Stimulated activated CD4-positive, alpha-beta T cell treated with anti-CD3 and anti-CD28 coated beads, Interleukin-12 subunit alpha, Interleukin-12 subunit beta, amount 100 ng/mL, for 48 hours (primary cell): ENCODE results near the gene RAPGEF4.

Source experiments
- DNase-seq, 3 donors: peaks; one replicate each; pipeline ENCODE4 v3.0.0-alpha.2; 2020; ENCODE audit warnings: low read depth in 2 of 3, low spot score in 1 of 3

RAPGEF4 gene

DNA sequence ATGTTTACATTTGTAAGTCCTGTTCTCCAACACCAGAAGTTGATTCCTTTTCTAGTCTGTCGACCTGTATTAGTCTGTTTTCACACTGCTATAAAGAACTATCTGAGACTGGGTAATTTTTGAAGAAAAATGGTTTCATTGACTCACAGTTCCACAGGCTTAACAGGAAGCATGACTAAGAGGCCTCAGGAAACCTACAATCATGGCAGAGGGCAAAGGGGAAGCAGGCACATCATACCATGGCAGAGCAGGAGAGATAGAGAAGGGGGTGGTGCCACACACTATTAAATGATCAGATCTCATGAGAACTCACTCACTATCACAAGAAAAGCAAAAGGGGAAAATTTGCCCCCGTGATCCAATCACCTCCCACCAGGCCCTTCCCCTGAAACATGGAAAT, 227.2 kb downstream of the RAPGEF4 start:
- DNase-seq, result no peak

DNA sequence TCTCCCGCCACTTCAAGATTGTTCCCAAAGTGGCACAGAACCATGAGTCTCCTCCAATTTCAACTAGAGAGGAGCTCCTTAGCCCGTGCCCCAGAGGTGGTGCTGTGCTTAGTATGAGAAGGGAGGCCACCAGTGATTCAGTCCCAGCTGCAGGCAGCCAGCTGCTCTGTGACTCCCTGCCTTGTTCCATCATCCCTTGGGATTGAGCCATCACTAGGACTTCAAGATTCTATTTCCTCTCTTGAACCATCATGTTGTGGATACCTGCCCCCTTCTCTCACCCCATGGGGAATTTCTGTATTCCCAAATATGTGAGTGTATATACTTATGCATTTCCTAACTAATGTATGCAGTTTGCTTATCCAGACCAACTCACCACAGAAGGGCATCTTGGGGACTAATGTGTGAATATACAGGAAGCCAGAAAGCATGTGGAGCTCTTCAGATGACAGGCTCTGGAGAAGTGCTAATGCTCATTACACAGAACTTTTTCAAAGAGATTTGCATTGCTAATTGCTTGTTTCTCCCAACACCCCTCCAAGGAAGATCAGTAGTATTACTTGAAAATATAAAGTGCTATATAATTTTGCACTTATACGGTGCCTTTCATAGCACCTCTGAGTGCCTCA, 229.0 kb downstream of the RAPGEF4 start:
- no peak for DNase-seq

DNA sequence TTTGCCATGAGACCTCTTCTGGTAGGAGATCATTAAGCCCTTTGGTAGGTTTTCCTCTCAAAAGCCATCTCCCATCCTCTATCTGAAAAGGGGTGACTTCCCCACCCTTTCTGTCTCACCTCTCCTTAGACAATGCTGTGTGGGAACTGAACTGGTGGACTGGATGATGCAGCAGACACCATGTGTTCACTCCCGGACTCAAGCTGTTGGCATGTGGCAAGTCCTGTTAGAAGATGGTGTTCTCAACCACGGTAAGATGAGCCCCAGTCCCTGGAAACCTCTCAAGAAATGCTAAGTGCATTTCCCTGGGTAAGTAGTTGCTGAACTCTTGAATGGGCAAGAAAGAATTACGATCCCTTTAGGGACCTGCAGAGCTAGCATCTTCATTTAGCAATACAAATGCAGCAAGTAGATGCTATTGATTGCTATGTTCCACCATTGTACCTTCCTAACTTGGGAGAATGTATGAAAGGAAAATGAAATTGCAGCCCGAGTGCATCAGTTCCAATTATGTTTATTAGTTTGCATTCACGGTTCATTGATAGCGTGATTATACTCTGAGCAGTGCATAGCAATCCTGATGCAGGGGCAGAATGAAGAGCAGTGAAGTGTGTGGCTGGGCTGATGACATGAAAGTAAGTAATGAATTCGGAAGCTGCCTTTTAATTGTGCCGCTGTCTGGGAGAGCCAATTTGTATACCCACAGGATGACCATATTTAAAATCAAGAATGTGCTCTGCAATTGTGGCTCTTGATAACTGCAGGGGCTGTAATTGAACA, 230.0 kb downstream of the RAPGEF4 start:
- DNase-seq, result no peak

DNA sequence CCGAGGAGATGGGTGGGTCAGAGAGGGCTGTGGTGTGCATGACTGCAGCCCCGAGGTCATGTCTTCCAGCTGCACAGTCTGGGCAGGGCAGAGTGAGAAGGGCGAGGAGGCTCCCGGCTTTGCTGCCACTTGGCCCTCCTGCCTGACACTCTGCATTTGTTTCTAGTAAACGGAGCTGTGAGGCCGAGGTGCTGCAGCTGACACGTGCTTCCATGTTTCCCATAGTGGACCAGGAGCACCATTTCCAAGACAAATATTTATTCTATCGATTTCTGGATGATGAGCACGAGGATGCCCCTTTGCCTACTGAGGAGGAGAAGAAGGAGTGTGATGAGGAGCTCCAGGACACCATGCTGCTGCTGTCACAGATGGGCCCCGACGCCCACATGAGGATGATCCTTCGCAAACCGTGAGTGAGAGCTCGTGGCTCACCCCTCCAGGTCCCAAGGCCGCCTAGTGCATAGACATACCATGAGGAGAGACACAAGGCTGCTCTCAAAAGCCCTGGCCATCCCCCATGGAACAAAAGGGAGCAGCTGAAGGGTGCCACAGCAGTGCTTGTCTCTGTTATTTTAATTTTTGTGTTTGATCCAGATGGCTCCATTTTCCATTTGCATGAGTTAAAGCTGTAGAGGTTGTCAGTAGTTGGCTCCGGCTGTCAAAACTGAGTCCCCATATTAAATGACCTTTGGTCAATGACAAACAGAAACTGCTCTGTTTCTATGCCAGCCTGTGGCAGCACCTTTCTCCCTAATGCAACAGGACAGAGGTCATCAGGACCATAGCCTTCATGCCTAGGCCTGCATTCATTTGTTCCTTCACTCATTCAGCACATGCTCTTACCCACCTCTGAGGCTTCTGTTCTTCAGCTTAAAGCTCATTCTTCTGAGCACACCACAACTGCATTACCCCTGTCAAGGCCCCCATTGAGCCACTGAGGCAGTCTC, 231.7 kb downstream of the RAPGEF4 start:
- DNase-seq, result no peak

DNA sequence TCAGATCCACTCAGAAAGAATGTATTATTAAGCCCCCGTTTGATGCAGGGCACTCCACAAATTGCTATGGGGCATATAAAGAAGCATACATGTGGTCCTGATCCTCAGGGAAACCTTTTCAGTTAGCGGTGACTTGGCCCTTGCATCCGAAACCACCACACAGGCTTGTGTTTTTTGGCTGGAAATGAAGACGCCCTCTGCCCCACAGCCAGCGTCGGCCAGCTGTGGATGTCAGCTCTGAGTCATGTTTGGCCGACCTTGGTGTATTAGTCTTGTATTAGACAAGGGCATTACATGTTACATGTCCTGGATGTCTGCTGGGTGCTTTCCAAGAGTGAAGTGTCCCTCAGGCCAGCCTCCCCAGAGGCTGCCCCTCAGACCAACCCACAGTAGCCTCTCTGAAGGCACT, 232.4 kb downstream of the RAPGEF4 start:
- DNase-seq, result no peak

DNA sequence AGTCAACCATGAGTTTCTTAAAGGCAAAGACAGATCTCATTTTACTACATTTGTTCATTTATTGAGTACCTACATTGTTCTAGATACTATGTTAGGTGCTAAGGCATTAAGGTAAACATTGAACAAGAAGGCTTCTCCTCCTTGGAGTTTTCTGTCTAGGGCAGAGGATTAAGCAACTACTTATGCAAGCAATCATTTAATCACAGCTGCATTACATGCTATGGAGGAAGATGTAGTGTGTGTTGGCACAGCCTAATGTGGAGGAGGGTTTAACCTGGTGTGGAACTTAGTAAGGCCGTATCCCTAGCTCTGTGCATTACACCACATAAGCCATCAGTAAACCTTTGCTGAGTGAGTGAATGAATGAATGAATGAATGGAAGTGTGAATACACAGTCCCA, 233.5 kb downstream of the RAPGEF4 start:
- no peak for DNase-seq

DNA sequence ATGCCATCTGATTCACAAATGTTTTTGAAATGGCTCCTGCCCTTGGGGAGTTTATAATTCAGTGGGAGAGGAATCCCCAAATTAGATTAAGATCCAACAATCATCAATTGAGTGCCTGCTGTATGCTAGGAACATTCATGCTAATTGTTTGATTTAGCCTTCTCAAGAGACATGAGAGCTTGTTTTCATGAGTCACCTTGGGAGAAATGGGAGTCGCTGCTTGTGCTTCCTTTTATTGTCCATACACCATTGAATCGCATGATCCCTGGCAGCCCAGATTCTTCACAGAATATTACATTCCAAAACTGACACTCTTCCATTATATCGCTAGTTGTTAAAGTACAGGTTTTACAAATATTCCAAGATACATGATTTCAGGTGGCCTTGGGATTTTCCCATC, 234.0 kb downstream of the RAPGEF4 start:
- DNase-seq, result no peak

DNA sequence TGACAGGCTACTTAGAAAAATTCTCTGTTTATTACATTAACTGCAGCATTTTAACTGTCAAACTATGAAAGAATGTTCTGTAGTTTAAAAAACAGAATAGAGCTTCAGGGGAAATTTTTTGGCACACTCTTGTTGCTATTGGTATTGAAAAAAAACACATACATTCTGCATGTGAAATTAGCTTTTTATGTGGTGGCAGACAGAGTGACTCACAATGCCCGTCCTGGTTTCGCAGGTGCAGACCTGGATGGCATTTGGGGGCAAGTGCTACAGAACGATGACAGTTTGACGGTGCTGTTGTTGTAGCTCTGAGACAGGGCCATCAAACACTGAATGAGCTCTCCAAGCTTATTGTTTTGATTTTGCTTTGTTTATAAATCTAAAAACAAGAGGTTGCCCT, 235.0 kb downstream of the RAPGEF4 start:
- peak in 1 of 3 donors; percentile 19 for DNase-seq

DNA sequence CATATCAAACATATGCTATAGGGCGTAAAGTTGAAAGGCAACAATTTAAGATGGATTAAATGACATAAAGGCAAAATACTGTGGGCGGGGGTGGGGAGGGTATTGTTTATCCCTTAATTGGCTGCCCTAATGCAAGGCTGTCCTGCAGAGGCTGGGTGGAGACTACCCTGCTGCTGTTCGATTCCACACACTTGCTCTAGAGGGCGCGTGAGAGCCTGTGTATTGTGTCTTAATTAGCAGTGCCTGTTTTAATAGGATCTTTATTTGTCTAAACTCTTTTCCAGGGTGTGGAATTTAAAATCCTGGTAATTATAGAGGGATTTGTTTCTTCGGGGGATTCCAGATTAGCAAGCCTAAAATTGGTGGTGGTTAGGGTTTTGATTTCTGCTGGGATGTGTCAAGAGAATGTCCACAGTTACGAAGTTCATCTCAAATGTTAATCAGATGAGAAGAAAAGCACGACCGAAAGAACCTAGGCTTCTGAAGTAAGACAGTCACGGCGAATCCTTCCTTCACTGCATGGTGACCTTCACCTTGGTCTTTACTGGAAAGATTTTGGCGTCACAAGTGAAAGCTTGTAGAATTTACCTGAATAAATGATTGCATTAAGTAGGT, 236.5 kb downstream of the RAPGEF4 start:
- peak in 2 of 3 donors; percentile 35 for DNase-seq

DNA sequence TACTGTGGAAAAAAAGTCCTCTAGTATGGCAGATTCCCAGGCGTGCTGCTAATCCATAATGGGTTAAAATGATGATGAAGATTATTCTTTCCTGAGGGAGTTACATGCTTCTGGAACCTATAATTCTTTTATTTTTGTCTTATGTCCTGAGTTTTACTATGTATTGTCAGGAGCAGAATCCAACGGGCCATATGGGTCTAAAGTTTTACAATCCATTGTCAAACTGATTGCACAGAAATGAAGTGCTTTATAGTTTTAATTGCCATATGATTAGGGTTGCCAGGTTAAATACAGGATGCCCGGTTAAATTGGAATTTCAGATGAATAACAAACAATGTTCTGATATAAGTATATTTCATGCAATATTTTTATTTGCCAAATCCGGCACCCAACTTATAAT, 239.1 kb downstream of the RAPGEF4 start:
- DNase-seq, result no peak

DNA sequence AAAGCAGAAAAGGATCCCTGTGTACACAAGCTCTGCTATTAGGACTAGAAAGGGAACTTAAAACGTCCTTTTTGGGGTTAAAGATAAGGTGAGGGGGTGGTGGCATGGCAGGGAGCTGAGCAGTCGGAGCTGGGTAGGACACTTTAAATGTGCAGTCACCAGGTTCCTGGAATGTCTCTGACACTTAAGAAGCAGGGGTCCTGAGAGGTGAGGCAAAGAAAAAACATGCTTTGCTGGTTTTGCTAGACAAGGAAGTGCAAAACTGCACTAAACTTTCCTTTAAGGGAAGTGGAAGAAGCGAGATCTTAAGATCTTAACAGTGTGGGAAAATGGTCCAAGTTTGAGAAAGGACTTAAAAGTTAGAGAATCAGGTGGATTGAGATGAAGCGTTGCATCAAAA, 240.5 kb downstream of the RAPGEF4 start:
- DNase-seq, result no peak

DNA sequence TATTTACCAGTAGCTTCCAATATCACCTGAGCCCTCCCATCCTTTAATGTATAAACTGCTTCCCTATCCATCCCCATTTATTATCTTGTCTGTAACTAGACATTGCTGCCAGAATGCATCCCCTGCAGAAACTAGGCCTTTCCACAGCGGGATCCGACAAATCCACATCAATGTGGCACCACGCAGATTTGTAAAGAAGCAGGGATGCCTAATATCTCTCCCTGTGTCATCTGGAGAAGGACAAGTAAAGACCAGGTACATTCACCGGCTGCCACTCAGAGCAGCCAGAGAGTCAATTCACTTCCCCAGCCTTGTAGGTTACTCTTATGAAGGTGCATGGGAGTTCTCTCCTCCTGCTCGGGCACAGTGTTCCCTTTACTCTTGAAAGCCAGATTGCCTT, 241.2 kb downstream of the RAPGEF4 start:
- DNase-seq, result no peak

DNA sequence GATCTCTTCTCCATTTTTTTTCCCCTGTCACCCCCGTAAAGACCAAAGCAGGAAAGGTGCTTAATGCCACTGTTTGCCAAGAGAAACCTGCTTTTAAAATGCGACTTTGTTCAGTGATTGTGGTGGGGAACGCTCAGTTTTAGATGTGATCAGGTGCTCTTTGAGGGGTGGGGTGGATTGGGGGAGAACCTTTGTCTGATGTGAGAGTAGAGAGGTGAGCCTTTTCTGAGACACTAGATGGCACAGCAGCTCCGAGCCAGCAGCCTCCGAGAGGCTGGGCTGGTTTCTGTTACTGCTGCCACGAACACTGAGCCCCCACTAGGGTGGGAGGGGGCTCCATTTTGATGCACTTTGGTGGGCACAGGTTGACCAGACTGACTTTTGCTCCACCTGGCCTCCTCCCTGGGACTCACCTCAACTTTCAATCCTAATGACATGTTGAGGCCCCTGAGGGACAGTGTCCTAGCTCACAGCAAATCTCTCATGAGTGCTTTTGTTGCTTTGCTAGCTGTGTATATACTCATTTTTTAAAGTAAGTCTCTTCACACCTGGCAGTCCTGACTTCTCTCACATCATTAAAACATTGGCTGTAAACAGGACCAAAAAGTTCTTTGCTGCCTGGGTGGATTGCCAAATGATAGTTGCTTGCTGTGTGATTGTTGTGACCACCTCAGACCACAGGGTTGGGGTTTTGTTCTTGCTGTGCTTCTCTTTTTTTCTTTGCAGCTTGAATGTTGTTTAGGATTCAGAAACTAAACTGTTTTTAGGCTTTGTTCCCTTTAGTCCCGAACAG, 241.8 kb downstream of the RAPGEF4 start:
- DNase-seq, result no peak

DNA sequence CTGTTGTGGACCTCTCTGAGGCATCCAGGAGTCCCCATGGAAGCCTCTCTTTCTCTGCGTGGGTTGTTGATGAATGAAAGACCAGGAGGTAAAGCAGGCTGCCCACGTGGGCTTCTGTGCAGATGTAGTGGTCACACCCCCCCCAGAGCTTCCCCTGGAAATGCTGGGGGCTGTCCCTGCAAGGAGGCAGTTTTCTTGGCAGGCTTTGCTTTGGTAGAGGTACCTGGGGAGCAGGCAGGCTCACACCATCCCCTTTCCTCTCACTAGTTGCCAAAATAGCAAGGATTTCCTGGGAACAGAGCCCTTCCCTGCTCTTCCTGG, 242.4 kb downstream of the RAPGEF4 start:
- no peak for DNase-seq

DNA sequence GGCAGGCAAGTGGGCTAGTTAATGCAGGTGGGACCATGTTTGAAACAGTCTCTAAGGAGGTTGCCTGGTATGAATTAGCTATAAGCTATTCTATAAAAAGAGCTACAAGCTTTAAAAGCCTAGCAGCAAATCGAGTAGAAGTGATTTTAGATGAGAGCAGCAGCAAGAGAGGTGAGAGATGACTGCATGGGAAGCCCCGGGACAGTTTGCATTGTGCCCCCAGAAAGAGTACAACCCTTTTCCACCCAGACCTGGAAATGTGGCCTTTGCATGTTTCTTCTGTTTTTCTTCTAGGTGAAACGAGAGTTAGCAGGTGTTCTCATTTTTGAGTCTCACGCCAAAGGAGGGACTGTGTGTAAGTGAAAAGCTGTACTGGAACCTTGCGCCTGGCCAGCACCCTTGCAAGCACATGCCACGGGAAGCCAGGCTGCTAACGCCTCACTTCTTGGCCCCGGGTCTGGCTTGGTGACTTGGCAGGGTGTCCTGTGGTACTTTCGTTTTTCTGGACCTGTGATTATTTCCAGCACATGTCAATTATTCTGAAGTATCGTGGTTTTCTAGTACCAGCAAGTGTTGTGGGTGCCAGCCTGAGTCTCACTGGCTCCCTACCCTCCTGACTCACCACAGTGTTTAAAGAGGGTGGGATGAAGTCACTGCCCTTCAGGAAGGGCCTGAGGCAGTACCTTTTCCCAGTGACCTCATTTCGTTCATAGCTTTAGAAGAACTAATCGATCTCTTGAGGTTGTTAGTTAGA, 249.7 kb downstream of the RAPGEF4 start:
- no peak for DNase-seq

DNA sequence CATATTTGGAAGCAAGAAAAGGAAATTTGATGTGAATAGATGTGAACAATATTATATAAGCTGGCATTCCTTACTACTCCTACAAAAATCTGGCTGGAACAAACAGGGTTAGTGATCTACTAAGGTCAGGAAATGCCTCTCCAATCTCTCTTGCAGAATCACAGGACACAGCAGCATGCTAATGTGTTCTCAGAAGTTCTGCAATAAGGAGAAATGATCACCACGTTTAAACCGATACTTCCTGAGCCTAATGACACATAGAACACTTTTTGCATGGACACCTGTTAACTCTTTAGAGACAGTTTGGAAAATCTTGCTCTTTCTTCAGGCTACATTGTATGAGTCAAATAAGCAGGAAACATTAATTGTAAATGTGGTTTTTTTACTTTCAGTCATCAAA, 250.4 kb downstream of the RAPGEF4 start:
- no peak for DNase-seq

DNA sequence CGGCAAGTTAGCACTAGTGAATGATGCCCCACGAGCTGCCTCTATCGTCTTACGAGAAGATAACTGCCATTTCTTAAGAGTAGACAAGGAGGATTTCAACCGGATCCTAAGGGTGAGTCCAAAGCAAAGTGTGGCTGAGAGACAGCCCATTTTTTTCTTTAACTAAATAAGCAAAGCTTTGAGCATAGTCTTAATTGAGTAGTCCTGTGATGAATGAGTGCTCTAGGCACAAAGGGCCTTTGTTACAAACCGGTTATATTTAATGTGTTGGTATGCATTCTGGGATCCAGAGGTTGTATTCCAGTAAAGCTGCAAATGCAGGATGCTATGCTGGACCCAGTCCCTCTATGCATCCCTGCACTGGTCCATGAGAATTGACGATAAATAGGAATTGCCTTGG, 253.1 kb downstream of the RAPGEF4 start:
- no peak for DNase-seq

DNA sequence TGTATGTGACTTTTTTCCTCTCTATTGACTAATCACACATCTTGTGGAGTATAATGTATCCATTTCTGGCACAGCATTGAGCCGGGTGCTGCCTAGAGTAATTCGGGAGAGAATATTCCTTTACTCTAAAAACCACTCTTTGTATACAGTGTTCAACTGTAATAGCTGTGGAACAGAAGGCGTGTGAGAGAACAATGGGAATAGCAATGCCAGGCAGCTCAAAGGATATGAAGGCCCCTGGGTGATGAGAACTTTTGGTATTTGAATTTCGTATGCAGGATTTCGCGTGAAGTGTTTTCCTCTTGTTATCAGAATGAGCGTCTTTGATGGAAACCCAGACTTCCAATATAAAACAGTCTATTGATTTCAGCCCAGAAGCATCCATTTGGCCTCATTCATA, 255.4 kb downstream of the RAPGEF4 start:
- no peak for DNase-seq

DNA sequence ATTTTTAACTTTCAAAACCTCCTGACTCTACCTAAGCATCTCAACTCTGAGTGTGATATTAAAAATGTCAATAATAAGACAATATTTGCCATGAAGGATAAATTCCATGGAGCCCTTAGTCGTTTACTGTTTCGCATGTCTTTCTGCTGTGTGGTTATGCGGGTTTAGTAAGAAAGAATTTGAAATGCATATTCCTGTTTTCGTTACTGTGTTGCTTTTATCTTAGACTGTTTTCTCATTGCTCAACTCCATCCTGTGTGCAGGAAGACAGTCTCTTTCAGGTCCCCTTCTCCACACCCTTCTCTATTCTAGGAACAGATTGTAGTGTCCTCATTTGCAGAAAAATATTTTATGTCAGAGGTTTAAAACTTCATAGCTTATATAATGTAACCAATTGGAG, 257.5 kb downstream of the RAPGEF4 start:
- DNase-seq, result no peak
